HG03378 (cell line): ENCODE data around the gene CDK19.
"Not testable (repeated sequence)": the region's sequence is repeated elsewhere in the genome, so short reads cannot be mapped to it uniquely, and the experiment has no call there.

Experiments
- ATAC-seq: cut with Tn5 transposase; IDR thresholded peaks from one replicate; pipeline ENCODE4 v1.9.1; 2021; ENCODE audit warnings: mild to moderate bottlenecking, moderate library complexity; ENCODE audit not compliant: unreplicated experiment

Gene CDK19

GRCh38 chr6:110593637-110594036, 221.6 kb downstream of the CDK19 start:
- ATAC-seq, result no peak

- no peak for ATAC-seq
Observed at GRCh38 chr6:110592765-110593164, 222.5 kb downstream of the CDK19 start.

- no peak for ATAC-seq
Observed at GRCh38 chr6:110590821-110591351, 224.4 kb downstream of the CDK19 start.

GRCh38 chr6:110589865-110590513, 225.3 kb downstream of the CDK19 start:
- peak; percentile 97 for ATAC-seq

GRCh38 chr6:110587328-110587727, 227.9 kb downstream of the CDK19 start:
- ATAC-seq, result no peak

GRCh38 chr6:110581679-110582078, 233.6 kb downstream of the CDK19 start:
- no peak for ATAC-seq

GRCh38 chr6:110577596-110578167, 237.6 kb downstream of the CDK19 start:
- not testable (repeated sequence) for ATAC-seq

- no peak for ATAC-seq
Observed at GRCh38 chr6:110575925-110576463, 239.3 kb downstream of the CDK19 start.

GRCh38 chr6:110574817-110575216, 240.5 kb downstream of the CDK19 start:
- no peak for ATAC-seq

GRCh38 chr6:110573537-110573936, 241.7 kb downstream of the CDK19 start:
- no peak for ATAC-seq

GRCh38 chr6:110573136-110573535, 242.1 kb downstream of the CDK19 start:
- ATAC-seq, result no peak

GRCh38 chr6:110567957-110568696, 247.1 kb downstream of the CDK19 start:
- no peak for ATAC-seq

- ATAC-seq, result no peak
Observed at GRCh38 chr6:110566346-110567125, 248.7 kb downstream of the CDK19 start.

- no peak for ATAC-seq
Observed at GRCh38 chr6:110564703-110565421, 250.4 kb downstream of the CDK19 start.

GRCh38 chr6:110563711-110564110, 251.6 kb downstream of the CDK19 start:
- ATAC-seq, result no peak

- no peak for ATAC-seq
Observed at GRCh38 chr6:110562316-110562915, 252.9 kb downstream of the CDK19 start.

GRCh38 chr6:110561696-110562095, 253.6 kb downstream of the CDK19 start:
- no peak for ATAC-seq

- no peak for ATAC-seq
Observed at GRCh38 chr6:110561008-110561396, 254.3 kb downstream of the CDK19 start.

GRCh38 chr6:110560239-110561007, 254.8 kb downstream of the CDK19 start:
- ATAC-seq, result no peak
